ENCODE measurements around the gene FGD2.
"Not testable (repeated sequence)": the region's sequence is repeated elsewhere in the genome, so short reads cannot be mapped to it uniquely, and the experiment has no call there.

The FGD2 gene

GRCh38 chr6:36971921-36972673 lies 33.4 kb upstream of the FGD2 start:
- FAIRE-seq, result no peak

GRCh38 chr6:36973190-36973589 lies 32.3 kb upstream of the FGD2 start:
- no peak for FAIRE-seq

GRCh38 chr6:36973647-36974046 lies 31.8 kb upstream of the FGD2 start:
- no peak for FAIRE-seq

- no peak for FAIRE-seq
Observed at GRCh38 chr6:36975231-36976006, 30.0 kb upstream of the FGD2 start.

GRCh38 chr6:36976007-36976264 lies 29.5 kb upstream of the FGD2 start:
- no peak for FAIRE-seq

GRCh38 chr6:36976509-36976908 lies 28.9 kb upstream of the FGD2 start:
- no peak for FAIRE-seq

- FAIRE-seq, result no peak
Observed at GRCh38 chr6:36976931-36977330, 28.5 kb upstream of the FGD2 start.

- no peak for FAIRE-seq
Observed at GRCh38 chr6:36977470-36977941, 27.9 kb upstream of the FGD2 start.

- no peak for FAIRE-seq
Observed at GRCh38 chr6:36978421-36979346, 26.8 kb upstream of the FGD2 start.

- FAIRE-seq, result peak; percentile 54
Observed at GRCh38 chr6:36979347-36979742, 26.1 kb upstream of the FGD2 start.

- FAIRE-seq, result no peak
Observed at GRCh38 chr6:36980129-36980528, 25.3 kb upstream of the FGD2 start.

GRCh38 chr6:36980876-36981619 lies 24.4 kb upstream of the FGD2 start:
- FAIRE-seq, result no peak

GRCh38 chr6:36983538-36983937 lies 21.9 kb upstream of the FGD2 start:
- no peak for FAIRE-seq

- FAIRE-seq, result no peak
Observed at GRCh38 chr6:36984581-36985416, 20.7 kb upstream of the FGD2 start.

GRCh38 chr6:36985417-36985807 lies 20.0 kb upstream of the FGD2 start:
- no peak for FAIRE-seq

GRCh38 chr6:36985808-36986703 lies 19.4 kb upstream of the FGD2 start, which contains the start of gene MTCH1:
MTCH1 (minus strand) TSS chr6:36986196; CDS start chr6:36986173, 23 bp downstream.
- no peak for FAIRE-seq

- FAIRE-seq, result no peak
Observed at GRCh38 chr6:36986704-36987047, 18.8 kb upstream of the FGD2 start.

- no peak for FAIRE-seq
Observed at GRCh38 chr6:36989264-36989663, 16.2 kb upstream of the FGD2 start.

- not testable (repeated sequence) for FAIRE-seq
Observed at GRCh38 chr6:36990401-36990800, 15.1 kb upstream of the FGD2 start.
